GM12875 (cell line): ENCODE measurements around the gene H2BK1.
A peak's percentile ranks its signal among the peaks of the same experiment; 100 is the strongest.

Source experiments
- H3K4me3 ChIP-seq: one replicate; pipeline ENCODE4 v1.5.1; 2011; ENCODE audit warnings: low read depth, low read length, control low read depth
- TF ChIP-seq, protein P1 (sequence below): IDR thresholded peaks from 2 replicates; pipeline ENCODE4 v1.5.1; 2011; ENCODE audit warnings: low read depth, mild to moderate bottlenecking, control low read depth, inconsistent platforms, low read length, moderate library complexity, borderline replicate concordance; ENCODE audit not compliant: insufficient read depth

Gene H2BK1

DNA sequence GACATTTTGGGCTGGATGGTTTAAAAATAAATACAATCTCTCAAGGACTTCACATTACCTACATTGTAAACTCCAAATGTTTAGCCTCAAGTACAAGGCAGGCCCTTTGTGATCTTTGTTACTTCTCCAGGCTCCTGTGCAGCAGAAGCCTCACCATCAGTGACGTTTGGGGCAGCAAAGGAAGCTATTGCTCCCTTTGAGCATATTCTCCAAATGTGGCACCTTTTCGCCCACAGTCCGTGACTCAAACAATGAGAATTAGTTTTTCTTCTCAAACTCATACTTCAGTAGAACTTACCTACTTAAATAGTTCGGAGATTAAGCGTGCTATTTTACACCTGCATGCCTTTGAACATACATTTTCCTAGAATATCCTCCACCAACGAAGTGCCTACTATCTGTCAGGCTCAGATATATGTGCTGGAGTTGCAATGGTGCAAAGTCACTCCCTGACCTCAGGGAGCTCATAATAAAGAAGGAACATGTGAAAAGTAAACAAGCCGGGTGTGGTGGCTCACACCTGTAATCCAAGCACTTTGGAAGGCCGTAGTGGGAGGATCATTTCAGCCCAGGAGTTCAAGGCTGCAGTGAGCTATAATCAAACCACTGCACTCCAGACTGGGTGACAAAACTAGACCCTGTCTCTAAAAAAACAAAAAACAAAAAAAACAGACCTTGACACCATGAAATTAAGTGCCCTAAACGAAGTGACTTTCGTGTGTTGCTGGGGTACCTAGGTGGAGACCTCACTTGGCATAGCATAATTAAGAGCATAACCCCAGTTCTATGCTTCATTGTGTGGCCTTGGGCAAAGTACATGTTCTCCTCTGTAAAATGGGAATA is 18.0 kb upstream of the H2BK1 start:
- no peak overlapping the region for H3K4me3 ChIP-seq
- TF ChIP-seq, protein P1, sequence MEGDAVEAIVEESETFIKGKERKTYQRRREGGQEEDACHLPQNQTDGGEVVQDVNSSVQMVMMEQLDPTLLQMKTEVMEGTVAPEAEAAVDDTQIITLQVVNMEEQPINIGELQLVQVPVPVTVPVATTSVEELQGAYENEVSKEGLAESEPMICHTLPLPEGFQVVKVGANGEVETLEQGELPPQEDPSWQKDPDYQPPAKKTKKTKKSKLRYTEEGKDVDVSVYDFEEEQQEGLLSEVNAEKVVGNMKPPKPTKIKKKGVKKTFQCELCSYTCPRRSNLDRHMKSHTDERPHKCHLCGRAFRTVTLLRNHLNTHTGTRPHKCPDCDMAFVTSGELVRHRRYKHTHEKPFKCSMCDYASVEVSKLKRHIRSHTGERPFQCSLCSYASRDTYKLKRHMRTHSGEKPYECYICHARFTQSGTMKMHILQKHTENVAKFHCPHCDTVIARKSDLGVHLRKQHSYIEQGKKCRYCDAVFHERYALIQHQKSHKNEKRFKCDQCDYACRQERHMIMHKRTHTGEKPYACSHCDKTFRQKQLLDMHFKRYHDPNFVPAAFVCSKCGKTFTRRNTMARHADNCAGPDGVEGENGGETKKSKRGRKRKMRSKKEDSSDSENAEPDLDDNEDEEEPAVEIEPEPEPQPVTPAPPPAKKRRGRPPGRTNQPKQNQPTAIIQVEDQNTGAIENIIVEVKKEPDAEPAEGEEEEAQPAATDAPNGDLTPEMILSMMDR, result no peak

DNA sequence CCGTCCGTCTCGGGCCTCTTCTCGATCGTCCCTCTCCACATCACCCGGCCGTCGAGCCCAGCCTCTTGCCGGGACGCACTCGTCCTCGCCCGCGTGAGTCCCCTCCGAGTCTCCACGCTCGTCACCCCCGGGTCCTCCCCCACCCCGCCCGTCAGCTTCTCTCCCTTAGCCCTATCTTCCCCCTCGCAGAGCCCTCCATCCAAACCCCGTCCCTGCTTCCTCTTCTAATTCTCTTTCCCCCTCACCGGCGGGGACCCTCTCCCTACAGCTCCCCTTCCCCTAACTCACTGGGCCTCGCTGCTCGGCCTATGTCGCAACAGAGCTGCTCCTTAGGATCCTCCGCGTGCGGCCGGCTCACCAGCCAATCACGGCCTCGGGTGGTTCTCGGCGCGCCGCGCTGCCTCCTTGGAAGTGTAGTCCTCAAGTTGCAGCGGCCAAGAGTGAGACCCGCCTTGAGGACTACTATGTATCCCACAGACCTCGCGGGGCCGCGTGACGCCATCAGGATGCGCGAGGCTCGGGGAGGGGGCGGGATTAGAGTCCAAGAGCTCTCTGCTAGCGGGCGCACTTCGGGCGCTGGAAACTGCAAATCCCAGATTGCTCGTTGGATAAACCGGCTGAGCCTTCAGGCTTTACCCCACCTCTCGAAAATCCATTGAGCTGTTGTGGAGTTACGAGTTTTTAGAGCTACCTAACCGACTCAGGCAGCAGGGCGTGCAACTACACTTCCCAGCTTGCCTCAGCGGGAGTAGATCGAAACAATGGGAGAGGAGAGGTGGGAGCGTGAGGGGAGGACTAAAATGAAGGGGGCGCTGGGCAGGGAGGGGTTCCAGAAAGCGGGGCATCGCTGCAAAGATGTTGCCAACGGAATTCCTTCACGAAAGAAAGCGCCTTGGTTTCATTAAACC is 16.8 kb upstream of the H2BK1 start, which contains the start of gene ABCF2:
ABCF2 (minus strand) TSS at position 331 of the 908 bp plus-strand sequence. CDS start 747 bp downstream, outside the sequence.
- H3K4me3 ChIP-seq, result peak within 1 kb of the TSS; percentile 87
- TF ChIP-seq, protein P1, result no peak

DNA sequence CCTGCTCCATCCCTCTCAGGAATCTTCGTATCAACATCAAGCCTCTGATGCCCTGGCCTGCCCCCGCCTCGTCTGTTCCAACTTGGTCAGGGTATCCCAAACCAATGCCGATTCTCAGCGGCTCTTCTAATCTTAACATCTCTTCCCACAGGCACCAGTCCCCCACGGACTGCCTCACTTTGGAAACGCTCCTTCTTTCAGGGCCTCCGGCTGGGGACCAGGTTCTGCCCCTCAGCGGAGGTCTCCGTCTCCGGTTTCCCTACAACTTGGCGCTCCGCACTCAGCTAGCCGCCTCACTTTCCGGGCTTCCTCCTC is 16.2 kb upstream of the H2BK1 start:
- peak overlapping the region; percentile 87 for H3K4me3 ChIP-seq
- TF ChIP-seq, protein P1, result no peak

DNA sequence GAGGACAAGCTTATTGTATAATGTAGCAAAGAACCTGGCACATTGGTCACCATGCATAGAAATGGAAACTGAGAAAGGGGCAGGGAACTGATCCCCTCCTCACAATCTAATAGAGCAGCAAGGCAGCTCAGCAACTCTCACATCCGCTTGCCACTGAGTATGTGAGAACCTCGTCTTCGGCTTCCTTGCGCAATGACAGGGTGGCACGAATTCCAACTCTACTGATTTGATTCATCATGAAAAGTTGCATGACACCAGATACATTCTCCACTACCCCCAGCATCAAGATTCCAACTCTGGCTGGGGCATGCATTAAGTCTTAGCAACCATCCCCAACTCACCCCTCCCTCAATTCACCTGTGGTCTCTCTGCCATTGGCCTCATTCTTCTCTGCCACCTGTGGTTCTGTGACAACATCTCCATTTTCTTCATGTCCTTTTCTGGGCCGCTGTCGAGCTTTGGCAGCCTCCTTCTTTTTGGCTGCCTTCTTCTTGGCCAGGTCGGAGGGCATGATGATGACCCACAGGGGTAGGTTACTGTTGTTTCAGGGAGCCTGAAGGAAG is 15.7 kb upstream of the H2BK1 start:
- H3K4me3 ChIP-seq, result peak overlapping the region; percentile 87
- TF ChIP-seq, protein P1, result no peak

DNA sequence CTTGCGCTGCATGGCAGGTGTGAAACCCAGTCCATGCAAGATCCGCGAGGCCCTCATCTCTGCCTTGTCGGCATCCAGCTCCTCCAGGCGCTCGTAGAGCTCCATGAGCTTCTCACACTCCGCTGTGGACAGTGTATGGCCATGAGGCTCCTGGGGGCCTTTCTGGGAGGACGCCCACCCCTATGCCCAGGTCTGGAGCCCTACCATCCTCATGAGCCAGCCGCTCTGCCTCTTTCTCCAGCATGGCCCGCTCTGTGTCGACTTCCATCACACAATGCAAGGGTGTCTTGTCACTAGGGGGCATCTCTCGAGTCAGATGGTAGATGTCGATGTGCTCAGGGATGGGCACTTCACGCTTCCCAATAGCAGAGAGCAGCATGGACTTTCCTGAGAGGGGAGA is 13.4 kb upstream of the H2BK1 start:
- TF ChIP-seq, protein P1, result no peak
- H3K4me3 ChIP-seq, result no peak overlapping the region

DNA sequence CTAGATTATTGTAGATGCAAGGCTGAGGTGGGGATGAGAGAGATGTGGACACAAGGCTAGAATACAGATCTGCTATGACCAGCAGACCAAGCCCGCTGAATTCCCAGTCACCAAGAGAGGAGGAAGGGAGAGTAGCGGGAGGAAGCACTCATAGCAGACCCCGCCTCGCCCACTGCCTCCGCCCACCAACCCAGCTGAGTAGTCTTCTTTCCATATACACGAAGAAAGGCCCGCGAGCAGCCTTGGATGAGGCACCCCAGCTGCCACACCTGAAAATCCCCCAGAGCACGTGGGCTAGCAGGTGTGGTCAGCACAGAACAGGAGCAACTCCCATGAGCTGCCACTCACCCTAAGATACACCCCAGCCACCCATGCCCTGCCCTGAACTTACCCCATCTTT is 7.9 kb upstream of the H2BK1 start:
- no peak overlapping the region for H3K4me3 ChIP-seq
- TF ChIP-seq, protein P1, result no peak

DNA sequence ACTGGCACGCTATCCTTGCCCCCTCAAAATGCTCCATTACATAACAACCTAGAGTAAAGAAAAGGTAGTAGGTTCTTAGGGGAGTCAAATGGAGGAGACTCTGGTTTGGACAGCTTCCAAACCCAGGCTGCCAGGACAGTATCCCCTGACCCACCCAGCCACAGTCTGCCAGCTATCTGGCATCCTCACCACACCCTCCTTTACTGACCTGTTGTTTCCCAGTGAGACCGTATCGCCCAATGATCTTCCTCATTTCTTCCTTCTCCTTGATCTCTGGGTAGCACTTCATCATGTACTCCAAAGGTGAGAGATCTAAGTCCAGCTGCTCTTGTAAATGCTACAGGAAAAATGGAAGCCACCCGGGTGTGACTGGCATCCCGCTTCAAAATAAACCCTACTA is 5.1 kb upstream of the H2BK1 start:
- TF ChIP-seq, protein P1, result no peak
- H3K4me3 ChIP-seq, result no peak overlapping the region
